ENCODE measurements around the gene ID1. TPM values are rescaled to one million over a fixed set of nuclear protein-coding genes. Genes with fewer than 3 reads are reported as not detected.
"Not testable (repeated sequence)": the region's sequence is repeated elsewhere in the genome, so short reads cannot be mapped to it uniquely, and the experiment has no call there.

The ID1 gene
- polyA plus RNA-seq, 10 donors: 14.0 to 46.5 (median 29.0) TPM

GRCh38 chr20:31630187-31630790 is 25.2 kb downstream of the ID1 start:
- peak in 1 of 3 donors; percentile 56 for DNase-seq

GRCh38 chr20:31632548-31633338 is 27.7 kb downstream of the ID1 start:
- no peak for DNase-seq

GRCh38 chr20:31633339-31633914 is 28.3 kb downstream of the ID1 start:
- no peak for DNase-seq

GRCh38 chr20:31637660-31638059 is 32.6 kb downstream of the ID1 start, which contains the start of gene COX4I2:
COX4I2 (plus strand) TSS chr20:31637912; CDS start chr20:31639018, 1,106 bp downstream.
- peak in 1 of 3 donors; percentile 49 for DNase-seq

GRCh38 chr20:31638317-31638716 is 33.2 kb downstream of the ID1 start:
- DNase-seq: no peak

- DNase-seq: no peak
Observed at GRCh38 chr20:31638816-31639215, 33.7 kb downstream of the ID1 start.

- DNase-seq: no peak
Observed at GRCh38 chr20:31640259-31640658, 35.2 kb downstream of the ID1 start.

DNA sequence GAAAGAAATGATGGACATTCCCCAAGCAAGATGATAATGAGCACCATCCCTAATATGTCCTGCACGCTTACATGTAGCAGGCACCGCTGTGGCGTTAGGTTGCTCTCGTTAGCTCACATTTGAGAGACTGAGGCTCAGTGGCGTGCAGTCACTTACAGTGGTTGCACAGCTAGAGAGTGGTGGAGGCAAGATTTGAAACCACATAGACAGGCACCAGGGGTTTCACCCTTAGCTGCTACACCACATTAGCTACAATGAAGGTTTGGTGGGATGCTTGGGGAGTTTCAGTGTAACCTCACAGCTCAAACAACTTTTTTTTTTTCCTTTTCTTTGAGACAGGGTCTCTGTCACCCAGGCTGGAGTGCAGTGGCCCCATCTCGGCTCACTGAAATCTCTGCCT is 36.3 kb downstream of the ID1 start:
- DNase-seq: no peak

DNA sequence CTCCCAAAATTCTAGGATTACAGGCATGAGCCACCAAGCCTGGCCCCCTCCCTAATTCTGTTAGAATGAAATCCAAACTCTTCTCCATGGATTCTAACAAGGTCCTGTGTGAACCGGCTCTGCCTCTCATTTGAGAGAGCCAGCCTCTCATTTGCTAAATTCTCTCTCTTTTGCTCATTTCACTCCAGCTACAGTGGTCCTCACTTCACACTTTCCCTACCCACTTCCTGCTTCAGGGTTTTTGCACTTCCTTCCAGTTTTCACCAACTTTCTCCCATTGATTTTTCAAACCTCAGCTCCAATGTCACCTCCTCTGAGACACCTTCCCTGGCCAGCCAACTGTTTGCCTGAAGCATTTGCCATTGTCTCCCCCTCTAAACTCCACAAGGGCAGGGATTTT is 37.7 kb downstream of the ID1 start:
- no peak for DNase-seq

- no peak for DNase-seq
Observed at GRCh38 chr20:31643522-31643921, 38.4 kb downstream of the ID1 start.

DNA sequence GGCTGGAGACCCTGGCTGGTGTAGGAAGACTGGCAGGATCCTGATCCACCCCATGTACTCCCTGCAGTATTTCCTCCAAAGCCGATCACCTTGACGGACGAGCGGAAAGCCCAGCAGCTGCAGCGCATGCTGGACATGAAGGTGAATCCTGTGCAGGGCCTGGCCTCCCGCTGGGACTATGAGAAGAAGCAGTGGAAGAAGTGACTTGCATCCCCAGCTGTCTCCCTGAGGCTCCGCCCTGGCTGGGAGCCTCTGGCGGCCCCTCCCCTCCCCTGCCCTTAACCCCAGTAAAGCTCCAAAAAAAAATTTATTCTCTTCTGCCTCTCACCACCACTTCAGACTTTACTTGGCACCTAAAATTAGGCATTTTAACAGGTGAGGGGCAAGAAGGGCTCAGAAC is 39.6 kb downstream of the ID1 start:
- no peak for DNase-seq

DNA sequence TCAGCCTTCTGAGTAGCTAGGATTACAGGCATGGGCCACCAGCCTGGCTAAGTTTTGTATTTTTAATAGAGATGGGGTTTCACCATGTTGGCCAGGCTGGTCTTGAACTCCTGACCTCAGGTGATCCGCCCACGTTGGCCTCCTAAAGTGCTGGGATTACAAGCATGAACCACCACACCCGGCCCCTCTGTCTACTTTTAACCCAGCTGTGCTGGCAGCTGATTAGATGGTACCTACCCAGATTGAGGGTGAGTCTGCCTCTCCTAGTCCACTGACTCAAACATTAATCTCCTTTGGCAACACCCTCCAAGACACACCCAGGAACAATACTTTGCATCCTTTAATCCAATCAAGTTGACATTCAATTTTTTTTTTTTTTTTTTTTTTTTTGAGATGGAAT is 43.0 kb downstream of the ID1 start:
- not testable (repeated sequence) for DNase-seq

GRCh38 chr20:31652917-31653396 is 47.9 kb downstream of the ID1 start:
- DNase-seq: peak in 1 of 3 donors; percentile 65

DNA sequence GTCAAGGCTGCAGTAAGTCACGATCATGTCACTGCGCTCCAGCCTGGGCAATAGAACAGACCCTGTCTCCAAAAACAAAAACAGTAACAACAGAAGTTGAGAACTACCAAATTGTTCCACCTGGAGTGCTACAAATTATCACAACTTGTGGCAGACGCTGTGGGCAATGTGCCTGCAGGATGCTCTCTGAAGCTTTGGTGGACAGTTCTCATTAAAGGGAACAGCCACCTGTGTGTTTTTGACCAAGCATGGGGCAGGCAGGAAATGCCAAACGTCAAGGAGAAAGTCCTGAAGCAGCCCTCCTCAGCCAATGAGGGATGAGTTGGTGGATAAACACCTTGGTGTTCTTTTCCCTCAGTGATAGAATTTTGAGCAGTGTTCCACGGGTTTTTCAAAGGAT is 48.5 kb downstream of the ID1 start:
- DNase-seq: no peak

DNA sequence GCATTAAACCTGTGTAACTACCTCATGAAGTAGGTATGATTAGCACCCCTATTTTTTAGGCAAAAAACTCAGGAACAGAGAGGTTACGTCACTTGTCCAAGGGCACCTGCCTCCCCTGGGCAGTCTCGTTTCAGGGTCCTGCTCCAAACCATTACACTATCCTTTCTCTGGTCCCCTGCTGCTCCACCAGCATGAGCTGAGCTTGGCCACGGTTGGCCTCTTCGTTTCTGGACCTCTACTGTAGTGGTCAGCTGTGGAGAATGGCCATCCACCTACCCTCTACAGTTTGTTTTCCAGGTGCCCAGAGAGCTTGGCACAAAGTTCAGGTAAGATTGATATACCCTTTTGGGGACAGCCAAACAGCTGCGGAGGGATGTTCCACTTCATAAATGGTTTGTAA is 49.4 kb downstream of the ID1 start:
- no peak for DNase-seq

Other genes with a start within 250 kb of the ID1 start
- not detected for gene DEFB118, start 236.7 kb upstream of the ID1 start, polyA plus RNA-seq (ENCODE audit: insufficient read length in 10 of 10)
- gene DEFB119, start 214.7 kb upstream of the ID1 start, polyA plus RNA-seq (ENCODE audit: insufficient read length in 10 of 10): not detected
- not detected for gene DEFB121, start 199.1 kb upstream of the ID1 start, polyA plus RNA-seq (ENCODE audit: insufficient read length in 10 of 10)
- gene DEFB123, start 164.7 kb upstream of the ID1 start, polyA plus RNA-seq (ENCODE audit: insufficient read length in 10 of 10): not detected
- gene DEFB124, start 130.2 kb upstream of the ID1 start, polyA plus RNA-seq (ENCODE audit: insufficient read length in 10 of 10): 1 to 10 TPM in 6 of 10 donors, under 1 TPM in 4; 0.59 to 2.6 (median 1.1) TPM
- 1 to 10 TPM; 4.4 to 8.5 (median 6.0) TPM for gene REM1, start 130.0 kb upstream of the ID1 start, polyA plus RNA-seq (ENCODE audit: insufficient read length in 10 of 10)
- 100 to 1,000 TPM in 1 of 10 donors, 10 to 100 TPM in 9; 70.3 to 105 (median 79.2) TPM for gene HM13, start 90.8 kb upstream of the ID1 start, polyA plus RNA-seq (ENCODE audit: insufficient read length in 10 of 10)
- 10 to 100 TPM in 2 of 10 donors, 1 to 10 TPM in 8; 6.9 to 11.3 (median 9.1) TPM for gene COX4I2, start 32.6 kb downstream of the ID1 start, polyA plus RNA-seq (ENCODE audit: insufficient read length in 10 of 10)
- 10 to 100 TPM; 25.7 to 59.9 (median 37.6) TPM for gene BCL2L1, start 117.6 kb downstream of the ID1 start, polyA plus RNA-seq (ENCODE audit: insufficient read length in 10 of 10)
- gene TPX2, start 134.0 kb downstream of the ID1 start, polyA plus RNA-seq (ENCODE audit: insufficient read length in 10 of 10): 10 to 100 TPM; 20.0 to 46.9 (median 30.5) TPM
- gene MYLK2, start 214.1 kb downstream of the ID1 start, polyA plus RNA-seq (ENCODE audit: insufficient read length in 10 of 10): 10 to 100 TPM; 26.6 to 54.6 (median 42.6) TPM
- gene FOXS1, start 240.3 kb downstream of the ID1 start, polyA plus RNA-seq (ENCODE audit: insufficient read length in 10 of 10): 10 to 100 TPM in 1 of 10 donors, 1 to 10 TPM in 9; 3.9 to 10.8 (median 5.0) TPM